OCI-LY3 (cell line): ENCODE results near the gene CYS1.

Experiments
- H2AFZ ChIP-seq: fragments of 200-600, 300-600 bp; shearing (Covaris generic); 2 replicates; pipeline ENCODE4 v1.6.0; 2014; ENCODE audit warnings: antibody characterized with exemption, low read depth, low read length
- H3K27ac ChIP-seq: fragments of 200-600, 300-600 bp; sonication (generic); 2 replicates; pipeline ENCODE4 v1.5.1; 2014; ENCODE audit warnings: mild to moderate bottlenecking, low read length, moderate library complexity, mixed read lengths
- H3K27me3 ChIP-seq: fragments of 200-600, 300-600 bp; sonication (generic); 2 replicates; pipeline ENCODE4 v1.6.1; 2014; ENCODE audit warnings: low read depth, low read length, mixed read lengths
- H3K36me3 ChIP-seq: fragments of 200-600, 300-600 bp; sonication (generic); replicated peaks from 2 replicates; pipeline ENCODE3; 2014; ENCODE audit warnings: low read depth, low read length, mixed read lengths
- H3K4me1 ChIP-seq: fragments of 300-600, 200-600 bp; sonication (generic); 2 replicates; pipeline ENCODE4 v1.6.1; 2014; ENCODE audit warnings: low read length, mixed read lengths
- H3K4me2 ChIP-seq: fragments of 200-600, 300-600 bp; sonication (generic); 2 replicates; pipeline ENCODE4 v1.6.1; 2014; ENCODE audit warnings: low read length, mixed read lengths
- H3K4me3 ChIP-seq: fragments of 300-600, 200-600 bp; sonication (generic); 2 replicates; pipeline ENCODE4 v1.5.1; 2014; ENCODE audit warnings: antibody characterized with exemption, mild to moderate bottlenecking, low read length, moderate library complexity
- H3K79me2 ChIP-seq: fragments of 300-600, 200-600 bp; shearing (Covaris generic); 2 replicates; pipeline ENCODE4 v1.6.1; 2014; ENCODE audit warnings: mild to moderate bottlenecking, low read length, mixed read lengths
- H3K9ac ChIP-seq: fragments of 300-600, 200-600 bp; shearing (Covaris generic); 2 replicates; pipeline ENCODE4 v1.6.0; 2014; ENCODE audit warnings: mild to moderate bottlenecking, low read length, moderate library complexity
- H3K9me3 ChIP-seq: fragments of 200-600, 300-600 bp; shearing (Covaris generic); 2 replicates; pipeline ENCODE4 v1.6.1; 2014; ENCODE audit warnings: low read length, mixed read lengths; ENCODE audit not compliant: insufficient read depth
- H4K20me1 ChIP-seq: fragments of 200-600, 300-600 bp; sonication (generic); 2 replicates; pipeline ENCODE4 v1.6.1; 2016; ENCODE audit warnings: low read length, mixed read lengths; ENCODE audit not compliant: insufficient read depth
- CTCF ChIP-seq: fragments of 200-600, 300-600 bp; sonication (generic); IDR thresholded peaks from 2 replicates; pipeline ENCODE4 v1.5.1; 2014; ENCODE audit warnings: antibody characterized with exemption, low read length, low read depth
- EZH2phosphoT487 ChIP-seq: fragments of 200-600 bp; shearing (Covaris generic); IDR thresholded peaks from 2 replicates; pipeline ENCODE4 v1.6.1; 2018; ENCODE audit warnings: antibody characterized with exemption, mixed run types, low read depth

CYS1 gene

GRCh38 chr2:10053351-10053750 lies 26.9 kb downstream of the CYS1 start:
- Histone ChIP-seq H3K36me3 (no peaks in the 10 kb centered on the region), H3K27me3 (no peaks in the 10 kb centered on the region), H3K27ac (no peak overlapping the region), H3K4me1 (no peaks in the 10 kb centered on the region), H3K9ac (no peak overlapping the region), H4K20me1 (no peaks in the 10 kb centered on the region), H3K79me2 (no peaks in the 10 kb centered on the region), H2AFZ (no peak overlapping the region), H3K9me3 (no peaks in the 10 kb centered on the region), H3K4me2 (no peak overlapping the region), H3K4me3 (no peak overlapping the region)
- no peak for TF ChIP-seq CTCF
- TF ChIP-seq EZH2phosphoT487: no peak

DNA sequence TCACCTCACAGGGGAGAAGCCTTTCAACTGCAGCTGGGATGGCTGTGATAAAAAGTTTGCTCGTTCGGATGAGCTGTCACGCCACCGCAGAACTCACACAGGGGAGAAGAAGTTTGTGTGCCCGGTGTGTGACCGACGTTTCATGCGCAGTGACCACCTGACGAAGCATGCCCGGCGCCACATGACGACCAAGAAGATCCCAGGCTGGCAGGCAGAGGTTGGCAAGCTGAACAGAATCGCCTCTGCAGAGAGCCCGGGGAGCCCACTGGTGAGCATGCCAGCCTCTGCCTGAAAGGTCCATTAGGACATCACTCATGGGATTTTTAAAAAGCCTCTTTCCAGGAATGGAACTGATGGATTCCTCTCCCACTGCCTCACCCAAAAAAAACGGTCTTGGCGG lies 28.0 kb downstream of the CYS1 start:
- no peak overlapping the region for H3K27ac ChIP-seq
- no peaks in the 10 kb centered on the region for H3K4me1 ChIP-seq
- no peak overlapping the region for H3K9ac ChIP-seq
- H3K36me3 ChIP-seq: no peaks in the 10 kb centered on the region
- no peaks in the 10 kb centered on the region for H3K79me2 ChIP-seq
- H3K4me3 ChIP-seq: no peak overlapping the region
- H2AFZ ChIP-seq: no peak overlapping the region
- no peaks in the 10 kb centered on the region for H3K9me3 ChIP-seq
- no peaks in the 10 kb centered on the region for H3K27me3 ChIP-seq
- no peaks in the 10 kb centered on the region for H4K20me1 ChIP-seq
- H3K4me2 ChIP-seq: no peak overlapping the region
- no peak for TF ChIP-seq CTCF
- no peak for TF ChIP-seq EZH2phosphoT487

DNA sequence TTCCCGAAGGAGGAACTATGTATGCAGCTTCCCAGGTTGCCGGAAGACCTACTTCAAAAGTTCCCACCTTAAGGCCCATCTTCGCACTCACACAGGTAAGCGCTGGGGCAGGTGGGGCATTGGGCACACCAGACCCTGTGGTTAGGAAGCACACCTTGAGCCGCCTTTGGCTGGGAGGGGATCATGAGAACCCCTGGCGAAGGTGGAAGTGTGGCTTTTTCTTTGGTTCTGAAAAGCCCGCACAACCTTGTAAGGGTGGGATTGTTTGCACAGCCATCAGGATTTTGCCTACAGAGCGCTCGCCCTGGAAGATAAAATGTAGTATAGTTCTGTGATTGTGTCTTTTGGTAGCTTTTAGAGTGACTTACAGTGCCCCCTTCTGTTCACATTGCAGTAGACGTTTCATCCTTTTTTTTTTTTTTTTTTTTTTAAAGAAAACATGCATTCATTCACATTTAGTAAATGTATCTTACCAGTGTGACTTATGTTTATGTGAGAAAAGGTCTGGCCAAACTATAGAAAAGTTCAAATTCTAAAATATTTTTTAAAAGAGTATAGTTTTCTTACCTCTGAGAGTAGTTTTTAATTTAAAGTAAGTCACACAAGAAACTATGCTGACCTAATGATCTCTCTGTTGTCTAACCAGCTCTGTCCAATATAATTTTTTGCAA lies 31.6 kb downstream of the CYS1 start:
- H3K4me3 ChIP-seq: no peak overlapping the region
- H3K4me1 ChIP-seq: no peaks in the 10 kb centered on the region
- H3K27ac ChIP-seq: no peak overlapping the region
- H3K79me2 ChIP-seq: no peaks in the 10 kb centered on the region
- no peak for TF ChIP-seq EZH2phosphoT487
- TF ChIP-seq CTCF: peak; percentile 59
- H3K4me2 ChIP-seq: no peak overlapping the region
- no peaks in the 10 kb centered on the region for H3K9me3 ChIP-seq
- no peaks in the 10 kb centered on the region for H4K20me1 ChIP-seq
- H3K27me3 ChIP-seq: no peaks in the 10 kb centered on the region
- no peak overlapping the region for H2AFZ ChIP-seq
- no peak overlapping the region for H3K9ac ChIP-seq
- H3K36me3 ChIP-seq: no peaks in the 10 kb centered on the region

DNA sequence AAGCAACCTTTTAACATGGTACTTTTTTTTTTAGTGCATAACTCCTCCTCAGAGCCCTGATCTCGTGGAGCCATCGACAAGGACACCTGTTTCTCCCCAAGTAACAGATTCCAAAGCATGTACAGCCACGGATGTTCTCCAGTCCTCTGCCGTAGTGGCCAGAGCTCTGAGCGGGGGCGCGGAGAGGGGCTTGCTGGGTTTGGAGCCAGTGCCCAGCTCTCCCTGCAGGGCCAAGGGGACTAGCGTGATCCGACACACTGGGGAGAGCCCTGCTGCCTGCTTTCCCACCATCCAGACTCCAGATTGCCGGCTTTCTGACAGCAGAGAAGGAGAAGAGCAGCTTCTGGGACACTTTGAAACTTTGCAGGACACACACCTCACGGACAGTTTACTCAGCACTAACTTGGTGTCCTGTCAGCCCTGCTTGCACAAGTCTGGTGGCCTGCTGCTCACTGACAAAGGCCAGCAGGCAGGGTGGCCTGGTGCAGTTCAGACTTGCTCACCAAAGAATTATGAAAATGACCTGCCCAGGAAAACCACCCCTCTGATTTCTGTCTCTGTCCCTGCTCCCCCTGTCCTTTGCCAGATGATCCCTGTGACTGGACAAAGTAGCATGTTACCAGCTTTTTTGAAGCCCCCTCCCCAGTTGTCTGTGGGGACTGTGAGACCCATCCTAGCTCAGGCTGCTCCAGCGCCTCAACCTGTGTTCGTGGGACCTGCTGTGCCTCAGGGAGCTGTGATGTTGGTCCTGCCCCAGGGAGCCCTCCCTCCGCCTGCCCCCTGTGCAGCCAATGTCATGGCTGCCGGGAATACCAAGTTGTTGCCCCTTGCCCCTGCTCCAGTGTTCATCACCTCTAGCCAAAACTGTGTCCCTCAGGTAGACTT lies 32.4 kb downstream of the CYS1 start:
- H3K79me2 ChIP-seq: no peaks in the 10 kb centered on the region
- H3K27me3 ChIP-seq: no peaks in the 10 kb centered on the region
- H3K9ac ChIP-seq: no peak overlapping the region
- no peak overlapping the region for H3K4me2 ChIP-seq
- no peak overlapping the region for H3K27ac ChIP-seq
- H4K20me1 ChIP-seq: no peaks in the 10 kb centered on the region
- H2AFZ ChIP-seq: no peak overlapping the region
- no peak overlapping the region for H3K4me3 ChIP-seq
- H3K4me1 ChIP-seq: no peaks in the 10 kb centered on the region
- H3K36me3 ChIP-seq: no peaks in the 10 kb centered on the region
- no peak for TF ChIP-seq EZH2phosphoT487
- TF ChIP-seq CTCF: no peak
- no peaks in the 10 kb centered on the region for H3K9me3 ChIP-seq
